Stimulated activated naive CD8-positive, alpha-beta T cell treated with anti-CD3 and anti-CD28 coated beads, Interleukin-15, Interleukin-2, amounts not matched to agents 100 ng/mL and 50 ng/mL, for 24 hours (primary cell): Measurements from ENCODE around the gene VLDLR.
A peak's percentile ranks its signal among the peaks of the same experiment; 100 is the strongest.

Experiments used
- H3K27ac Mint-ChIP-seq: one replicate; pipeline ENCODE4 v1.8.0; 2021; ENCODE audit warnings: mild to moderate bottlenecking, mixed read lengths
- H3K27me3 Mint-ChIP-seq: one replicate; pipeline ENCODE4 v1.8.0; 2021; ENCODE audit warnings: mixed read lengths
- H3K36me3 Mint-ChIP-seq: one replicate; pipeline ENCODE4 v1.8.0; 2021; ENCODE audit warnings: low read depth, mixed read lengths
- H3K4me1 Mint-ChIP-seq: one replicate; pipeline ENCODE4 v1.8.0; 2021; ENCODE audit warnings: low read depth, mixed read lengths
- H3K4me3 Mint-ChIP-seq: one replicate; pipeline ENCODE4 v1.8.0; 2021; ENCODE audit warnings: mild to moderate bottlenecking, mixed read lengths
- H3K9me3 Mint-ChIP-seq: one replicate; pipeline ENCODE4 v1.8.0; 2021; ENCODE audit warnings: mixed read lengths

The VLDLR gene

GRCh38 chr9:2610985-2611384 is 10.6 kb upstream of the VLDLR start:
- H3K27ac Mint-ChIP-seq, result no peak overlapping the region
- H3K9me3 Mint-ChIP-seq, result no peaks in the 10 kb centered on the region
- H3K27me3 Mint-ChIP-seq, result peaks cover 31% of the 10 kb centered on the region
- no peaks in the 10 kb centered on the region for H3K36me3 Mint-ChIP-seq
- no peaks in the 10 kb centered on the region for H3K4me1 Mint-ChIP-seq
- H3K4me3 Mint-ChIP-seq, result no peak overlapping the region

- Mint-ChIP-seq H3K27ac (no peak overlapping the region), H3K36me3 (no peaks in the 10 kb centered on the region), H3K9me3 (no peaks in the 10 kb centered on the region), H3K4me3 (no peak overlapping the region), H3K4me1 (no peaks in the 10 kb centered on the region), H3K27me3 (peaks cover 31% of the 10 kb centered on the region)
Measured at GRCh38 chr9:2611961-2612360, 9.6 kb upstream of the VLDLR start.

GRCh38 chr9:2613730-2614271 is 7.8 kb upstream of the VLDLR start:
- Mint-ChIP-seq H3K27me3 (peaks cover 34% of the 10 kb centered on the region), H3K36me3 (no peaks in the 10 kb centered on the region), H3K9me3 (no peaks in the 10 kb centered on the region), H3K4me3 (no peak overlapping the region), H3K27ac (no peak overlapping the region), H3K4me1 (no peaks in the 10 kb centered on the region)

GRCh38 chr9:2615497-2615896 is 6.1 kb upstream of the VLDLR start:
- H3K27me3 Mint-ChIP-seq, result peaks cover 45% of the 10 kb centered on the region
- H3K36me3 Mint-ChIP-seq, result no peaks in the 10 kb centered on the region
- H3K9me3 Mint-ChIP-seq, result no peaks in the 10 kb centered on the region
- H3K27ac Mint-ChIP-seq, result no peak overlapping the region
- no peak overlapping the region for H3K4me3 Mint-ChIP-seq
- H3K4me1 Mint-ChIP-seq, result no peaks in the 10 kb centered on the region

- peaks cover 45% of the 10 kb centered on the region for H3K27me3 Mint-ChIP-seq
- H3K4me1 Mint-ChIP-seq, result peaks cover 6% of the 10 kb centered on the region
- no peaks in the 10 kb centered on the region for H3K9me3 Mint-ChIP-seq
- H3K27ac Mint-ChIP-seq, result no peak overlapping the region
- no peak overlapping the region for H3K4me3 Mint-ChIP-seq
- H3K36me3 Mint-ChIP-seq, result no peaks in the 10 kb centered on the region
Measured at GRCh38 chr9:2616692-2617377, 4.8 kb upstream of the VLDLR start.

- peaks cover 6% of the 10 kb centered on the region for H3K4me1 Mint-ChIP-seq
- H3K9me3 Mint-ChIP-seq, result no peaks in the 10 kb centered on the region
- no peaks in the 10 kb centered on the region for H3K36me3 Mint-ChIP-seq
- H3K27ac Mint-ChIP-seq, result no peak overlapping the region
- no peak overlapping the region for H3K4me3 Mint-ChIP-seq
- peaks cover 45% of the 10 kb centered on the region for H3K27me3 Mint-ChIP-seq
Measured at GRCh38 chr9:2618289-2618688, 3.3 kb upstream of the VLDLR start.

- Mint-ChIP-seq H3K4me1 (peaks cover 9% of the 10 kb centered on the region), H3K36me3 (no peaks in the 10 kb centered on the region), H3K27ac (peak overlapping the region; percentile 89), H3K27me3 (peaks cover 66% of the 10 kb centered on the region), H3K4me3 (peak overlapping the region; percentile 85), H3K9me3 (no peaks in the 10 kb centered on the region)
Measured at GRCh38 chr9:2620919-2621721, 467 bp upstream of the VLDLR start.

- Mint-ChIP-seq H3K4me1 (peaks cover 9% of the 10 kb centered on the region), H3K36me3 (no peaks in the 10 kb centered on the region), H3K4me3 (peak overlapping the region; percentile 88), H3K9me3 (no peaks in the 10 kb centered on the region), H3K27me3 (peaks cover 70% of the 10 kb centered on the region), H3K27ac (peak overlapping the region; percentile 65)
Measured at GRCh38 chr9:2622461-2623287, 1.1 kb downstream of the VLDLR start.

- H3K4me3 Mint-ChIP-seq, result peak overlapping the region; percentile 88
- peaks cover 9% of the 10 kb centered on the region for H3K4me1 Mint-ChIP-seq
- H3K27me3 Mint-ChIP-seq, result peaks cover 68% of the 10 kb centered on the region
- H3K27ac Mint-ChIP-seq, result no peak overlapping the region
- H3K36me3 Mint-ChIP-seq, result no peaks in the 10 kb centered on the region
- H3K9me3 Mint-ChIP-seq, result no peaks in the 10 kb centered on the region
Measured at GRCh38 chr9:2623288-2624050, 1.9 kb downstream of the VLDLR start.

- Mint-ChIP-seq H3K4me3 (no peak overlapping the region), H3K9me3 (no peaks in the 10 kb centered on the region), H3K27ac (no peak overlapping the region), H3K27me3 (peaks cover 66% of the 10 kb centered on the region), H3K4me1 (peaks cover 9% of the 10 kb centered on the region), H3K36me3 (no peaks in the 10 kb centered on the region)
Measured at GRCh38 chr9:2624051-2624682, 2.6 kb downstream of the VLDLR start.

GRCh38 chr9:2625427-2625826 is 3.8 kb downstream of the VLDLR start:
- H3K4me3 Mint-ChIP-seq, result no peak overlapping the region
- H3K4me1 Mint-ChIP-seq, result peaks cover 9% of the 10 kb centered on the region
- no peaks in the 10 kb centered on the region for H3K36me3 Mint-ChIP-seq
- no peak overlapping the region for H3K27ac Mint-ChIP-seq
- H3K9me3 Mint-ChIP-seq, result no peaks in the 10 kb centered on the region
- peaks cover 53% of the 10 kb centered on the region for H3K27me3 Mint-ChIP-seq

GRCh38 chr9:2628919-2629318 is 7.3 kb downstream of the VLDLR start:
- Mint-ChIP-seq H3K27ac (no peak overlapping the region), H3K4me3 (no peak overlapping the region), H3K27me3 (peaks cover 41% of the 10 kb centered on the region), H3K4me1 (no peaks in the 10 kb centered on the region), H3K36me3 (no peaks in the 10 kb centered on the region), H3K9me3 (no peaks in the 10 kb centered on the region)

GRCh38 chr9:2630158-2630557 is 8.6 kb downstream of the VLDLR start:
- no peak overlapping the region for H3K27ac Mint-ChIP-seq
- no peaks in the 10 kb centered on the region for H3K4me1 Mint-ChIP-seq
- H3K4me3 Mint-ChIP-seq, result no peak overlapping the region
- H3K27me3 Mint-ChIP-seq, result peaks cover 33% of the 10 kb centered on the region
- no peaks in the 10 kb centered on the region for H3K36me3 Mint-ChIP-seq
- H3K9me3 Mint-ChIP-seq, result no peaks in the 10 kb centered on the region

GRCh38 chr9:2631263-2631662 is 9.7 kb downstream of the VLDLR start:
- peaks cover 28% of the 10 kb centered on the region for H3K27me3 Mint-ChIP-seq
- no peak overlapping the region for H3K27ac Mint-ChIP-seq
- peaks cover 5% of the 10 kb centered on the region for H3K36me3 Mint-ChIP-seq
- H3K4me1 Mint-ChIP-seq, result no peaks in the 10 kb centered on the region
- H3K4me3 Mint-ChIP-seq, result no peak overlapping the region
- no peaks in the 10 kb centered on the region for H3K9me3 Mint-ChIP-seq
